Small intestine (tissue), 7 donors: Measurements from ENCODE around the gene OSBPL3. TPM values are rescaled to one million over a fixed set of nuclear protein-coding genes. Genes with fewer than 3 reads are reported as not detected.
A peak's percentile ranks its signal among the peaks of the same experiment; 100 is the strongest.

Experiments
- DNase-seq, 2 donors: peaks; one replicate each; pipeline versions ENCODE4 v3.0.0 to v3.0.0-alpha.2; 2013
- FAIRE-seq: peaks from 2 replicates; lab custom pipeline; 2012; peaks lifted over from hg19 to GRCh38; lab: Jason Lieb, UNC
- H3K27ac ChIP-seq, 3 donors: one replicate each; pipeline ENCODE4 v1.5.1; 2013; ENCODE audit warnings: low read length in 2 of 3, mild to moderate bottlenecking in 2 of 3, control low read depth in 1 of 3, inconsistent platforms in 1 of 3, low read depth in 1 of 3, moderate library complexity in 1 of 3
- H3K27me3 ChIP-seq, 3 donors: one replicate each; pipeline ENCODE4 v1.6.1; 2013; ENCODE audit warnings: low read length in 3 of 3, inconsistent platforms in 1 of 3; ENCODE audit not compliant: control insufficient read depth in 3 of 3, insufficient read depth in 3 of 3
- H3K36me3 ChIP-seq, 3 donors: one replicate each; pipeline ENCODE4 v1.6.1; 2013; ENCODE audit warnings: low read length in 3 of 3, inconsistent platforms in 1 of 3, low read depth in 1 of 3, mild to moderate bottlenecking in 1 of 3, moderate library complexity in 1 of 3; ENCODE audit not compliant: control insufficient read depth in 3 of 3, insufficient read depth in 2 of 3
- H3K4me1 ChIP-seq, 3 donors: one replicate each; pipeline ENCODE4 v1.6.1; 2013; ENCODE audit warnings: low read length in 2 of 3, inconsistent platforms in 1 of 3, low read depth in 1 of 3, mild to moderate bottlenecking in 1 of 3, moderate library complexity in 1 of 3; ENCODE audit not compliant: control insufficient read depth in 3 of 3, insufficient read depth in 2 of 3
- H3K4me3 ChIP-seq, 3 donors: one replicate each; pipeline ENCODE4 v1.5.1; 2013; ENCODE audit warnings: low read length in 3 of 3, control low read depth in 1 of 3, inconsistent platforms in 1 of 3, low read depth in 1 of 3, mild to moderate bottlenecking in 1 of 3, moderate library complexity in 1 of 3
- H3K9me3 ChIP-seq, 2 donors: one replicate each; pipeline ENCODE4 v1.6.1; 2013; ENCODE audit warnings: low read depth in 1 of 2, low read length in 1 of 2; ENCODE audit not compliant: control insufficient read depth in 2 of 2, insufficient read depth in 1 of 2
- WGBS, 3 donors: extraction: QIAGEN DNeasy Blood & Tissue Kit; methylation state at CpG; one replicate each; pipeline ENCODE4 v1.1.7; 2013; 5-methylcytosine and 5-hydroxymethylcytosine counted together
- polyA plus RNA-seq, 4 donors: library from polyadenylated mRNA; stranded (reverse) in 3 of 4; unstranded in 1 of 4; fragments of 200-250 nt in 3 of 4; fragments of 120-200 nt in 1 of 4; gene quantifications; one replicate each; pipeline versions ENCODE4 v1.2.1 to v1.2.3, GENCODE V29; 2013
- donor health status: healthy with polysubstance abuse.
- donor health status: control.
- donor health status: control.
- donor health status: Bipolar disorder and iron deficiency.
- donor health status: healthy.

OSBPL3 gene
- polyA plus RNA-seq, 4 donors: 5.0 to 25.3 (median 14.7) TPM

DNA sequence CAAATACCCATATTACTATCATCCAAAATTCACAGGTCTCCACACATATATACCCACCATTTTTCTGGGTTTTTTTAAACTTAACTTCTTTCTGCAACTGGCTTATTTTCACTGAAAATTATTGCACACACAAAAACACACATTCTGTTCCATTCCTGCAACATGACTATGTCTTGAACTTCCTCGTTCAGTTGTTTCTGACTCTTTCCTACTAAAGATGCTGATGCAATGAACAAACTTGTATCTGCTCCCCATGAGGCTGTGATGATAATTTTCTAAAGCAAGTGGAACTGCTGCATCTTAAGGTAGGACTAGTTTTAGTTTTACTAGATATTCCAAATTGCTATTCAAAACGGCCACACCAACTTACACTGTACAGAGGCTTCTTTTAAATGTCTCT is 77.7 kb downstream of the OSBPL3 start:
- H3K27ac ChIP-seq: no peak overlapping the region
- 68 to 90% (median 82%) methylated on average over 2 of the region's 2 CpGs for WGBS, 3 donors
- FAIRE-seq (no peak), DNase-seq (no peak)
- H3K36me3 ChIP-seq: peaks cover 0 to 4% (median 0%) of the 10 kb centered on the region in 3 donors
- no peaks in the 10 kb centered on the region for H3K27me3 ChIP-seq
- no peak overlapping the region for H3K4me3 ChIP-seq
- no peaks in the 10 kb centered on the region for H3K9me3 ChIP-seq
- H3K4me1 ChIP-seq: peaks cover 6 to 8% (median 6%) of the 10 kb centered on the region in 3 donors

DNA sequence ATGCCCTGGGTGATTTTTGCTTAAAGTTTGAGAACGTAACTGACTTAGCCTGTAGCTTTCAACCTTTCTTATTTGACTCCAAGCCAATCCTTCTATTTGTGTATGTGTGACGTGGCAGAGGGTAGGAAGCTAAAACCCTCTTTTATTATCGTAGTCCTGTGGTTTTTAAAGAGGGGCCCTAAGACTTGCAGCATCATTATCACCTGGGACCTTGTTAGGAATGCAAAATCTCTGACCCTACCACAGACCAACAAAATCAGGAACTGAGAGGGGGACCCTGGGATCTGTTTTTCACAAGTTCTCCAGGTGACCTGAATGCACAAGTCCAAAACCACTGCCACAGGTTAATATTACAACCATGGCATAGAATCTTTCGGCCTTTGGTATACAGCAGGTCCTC is 80.1 kb downstream of the OSBPL3 start:
- DNase-seq (no peak), FAIRE-seq (no peak)
- Histone ChIP-seq H3K27me3 (no peaks in the 10 kb centered on the region), H3K4me1 (no peaks in the 10 kb centered on the region), H3K9me3 (no peaks in the 10 kb centered on the region), H3K4me3 (no peak overlapping the region), H3K36me3 (no peaks in the 10 kb centered on the region), H3K27ac (no peak overlapping the region)
- 83 to 91% (median 83%) methylated on average over 4 of the region's 4 CpGs for WGBS, 3 donors

DNA sequence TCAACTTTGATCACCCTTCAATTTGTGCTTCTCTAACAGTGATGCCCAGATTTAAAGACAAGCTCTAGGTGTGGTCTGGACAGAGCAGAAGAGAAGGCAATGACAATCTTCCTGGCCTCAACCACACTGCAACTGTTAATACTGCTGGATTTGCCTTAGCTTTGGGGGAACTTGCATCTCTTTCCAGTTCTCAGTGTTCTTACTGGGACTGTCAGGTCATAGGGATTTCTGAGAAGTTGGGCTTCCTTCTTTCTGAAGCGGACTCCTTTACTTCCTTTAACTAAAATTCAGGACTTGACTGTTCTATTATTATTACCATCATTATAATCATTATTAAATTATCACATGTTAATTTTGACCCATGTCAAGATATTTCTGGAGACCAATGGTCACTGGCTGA is 80.8 kb downstream of the OSBPL3 start:
- H3K36me3 ChIP-seq: no peaks in the 10 kb centered on the region
- FAIRE-seq: no peak
- no peaks in the 10 kb centered on the region for H3K27me3 ChIP-seq
- WGBS, 3 donors: 78 to 100% (median 88%) methylated on average over 1 of the region's 1 CpG
- DNase-seq: no peak
- H3K4me3 ChIP-seq: no peak overlapping the region
- H3K4me1 ChIP-seq: no peaks in the 10 kb centered on the region
- peak overlapping the region in 1 of 3 donors; percentile 49 for H3K27ac ChIP-seq
- H3K9me3 ChIP-seq: no peaks in the 10 kb centered on the region

DNA sequence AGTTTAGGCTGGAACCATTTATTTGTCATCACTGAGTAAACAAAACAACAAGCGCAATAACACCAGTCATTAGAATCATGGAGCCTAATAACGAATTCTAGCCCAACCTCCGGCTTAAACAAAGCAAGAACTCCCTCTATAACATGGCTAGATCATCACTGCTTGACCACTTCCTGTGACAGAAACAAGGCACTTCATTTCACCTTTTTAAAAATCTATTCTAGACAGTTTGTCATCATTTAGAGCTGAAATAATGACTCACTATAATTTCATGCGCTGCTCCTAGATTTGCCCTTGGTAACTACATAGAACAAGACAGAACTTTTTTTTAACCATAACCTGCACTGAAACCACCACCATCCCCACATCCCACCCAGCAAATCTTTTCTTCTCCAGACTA is 81.3 kb downstream of the OSBPL3 start:
- FAIRE-seq (no peak), DNase-seq (no peak)
- no peak overlapping the region for H3K4me3 ChIP-seq
- H3K27me3 ChIP-seq: no peaks in the 10 kb centered on the region
- H3K36me3 ChIP-seq: no peaks in the 10 kb centered on the region
- H3K9me3 ChIP-seq: no peaks in the 10 kb centered on the region
- H3K4me1 ChIP-seq: no peaks in the 10 kb centered on the region
- H3K27ac ChIP-seq: peak overlapping the region in 1 of 3 donors; percentile 58
- 71 to 89% (median 76%) methylated on average over 4 of the region's 4 CpGs for WGBS, 3 donors

DNA sequence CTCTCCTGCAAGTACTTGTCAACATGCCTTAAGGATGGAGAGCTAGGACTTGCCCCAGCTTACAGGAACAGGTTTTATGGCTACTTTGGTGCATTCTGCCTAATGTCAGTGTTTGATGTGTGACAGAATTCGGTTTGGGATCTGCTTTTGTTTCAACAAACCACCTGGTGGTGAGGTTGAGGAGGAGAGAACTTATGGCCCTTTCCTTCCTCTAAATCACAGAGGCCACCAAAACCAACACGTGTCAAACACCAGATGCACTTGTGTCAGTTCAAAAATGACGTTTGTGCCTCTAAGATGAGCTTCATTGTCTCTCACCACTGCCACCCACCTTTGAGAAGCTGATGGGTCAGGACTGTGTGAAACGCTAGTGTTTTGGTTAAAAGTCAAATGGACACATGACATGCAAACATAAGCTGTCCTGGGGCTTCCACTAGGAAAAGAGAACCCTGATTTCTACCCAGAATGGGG is 83.9 kb downstream of the OSBPL3 start:
- Histone ChIP-seq H3K27me3 (no peaks in the 10 kb centered on the region), H3K27ac (peak overlapping the region in 1 of 3 donors; percentile 32), H3K4me3 (no peak overlapping the region), H3K36me3 (peaks cover 0 to 3% (median 3%) of the 10 kb centered on the region in 3 donors), H3K4me1 (no peaks in the 10 kb centered on the region), H3K9me3 (no peaks in the 10 kb centered on the region)
- WGBS, 3 donors: 34 to 77% (median 69%) methylated on average over 4 of the region's 4 CpGs
- FAIRE-seq (no peak), DNase-seq (no peak)

DNA sequence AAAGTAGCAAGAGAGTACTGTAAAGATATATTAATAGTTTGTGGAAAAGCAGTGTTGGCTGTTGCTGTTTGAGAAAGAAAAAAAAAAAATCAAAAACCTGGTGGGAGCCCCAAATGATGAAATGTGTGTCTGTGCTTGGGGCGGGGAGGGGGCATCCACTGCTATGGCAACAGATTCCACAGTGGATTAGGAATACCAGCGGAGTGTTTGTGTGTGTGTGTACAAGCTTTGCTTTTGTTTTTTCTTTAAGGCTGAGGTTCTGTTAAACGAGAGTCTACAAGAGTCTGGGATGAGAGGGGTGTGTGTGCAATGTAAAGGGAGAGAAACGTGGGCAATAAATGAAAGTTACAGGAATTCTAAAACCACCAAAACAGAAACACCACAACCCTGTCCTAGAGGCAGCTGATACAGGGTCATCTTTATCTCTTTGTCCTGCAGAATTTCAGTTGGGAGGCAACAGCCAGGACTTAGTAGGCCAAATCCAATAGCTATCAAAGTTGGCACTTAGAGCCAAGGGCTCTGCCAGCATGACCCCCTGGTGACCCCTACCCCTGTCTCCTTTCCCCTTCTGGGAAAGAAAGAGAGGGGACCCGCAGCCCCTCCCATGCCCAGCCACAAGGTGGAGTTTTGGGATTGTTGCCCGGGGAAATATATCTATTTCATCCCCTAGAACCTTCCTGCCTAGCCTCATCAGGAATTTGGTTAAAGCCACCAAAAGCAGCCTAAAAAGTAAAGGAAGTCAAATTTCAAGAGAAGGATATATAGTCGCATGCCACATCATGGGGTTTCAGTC is 85.4 kb downstream of the OSBPL3 start:
- Histone ChIP-seq H3K4me3 (no peak overlapping the region), H3K27ac (no peak overlapping the region), H3K27me3 (no peaks in the 10 kb centered on the region), H3K4me1 (no peaks in the 10 kb centered on the region), H3K36me3 (peaks cover 0 to 8% (median 3%) of the 10 kb centered on the region in 3 donors), H3K9me3 (no peaks in the 10 kb centered on the region)
- FAIRE-seq: no peak
- WGBS, 3 donors: 77 to 78% (median 77%) methylated on average over 7 of the region's 7 CpGs
- DNase-seq: no peak

DNA sequence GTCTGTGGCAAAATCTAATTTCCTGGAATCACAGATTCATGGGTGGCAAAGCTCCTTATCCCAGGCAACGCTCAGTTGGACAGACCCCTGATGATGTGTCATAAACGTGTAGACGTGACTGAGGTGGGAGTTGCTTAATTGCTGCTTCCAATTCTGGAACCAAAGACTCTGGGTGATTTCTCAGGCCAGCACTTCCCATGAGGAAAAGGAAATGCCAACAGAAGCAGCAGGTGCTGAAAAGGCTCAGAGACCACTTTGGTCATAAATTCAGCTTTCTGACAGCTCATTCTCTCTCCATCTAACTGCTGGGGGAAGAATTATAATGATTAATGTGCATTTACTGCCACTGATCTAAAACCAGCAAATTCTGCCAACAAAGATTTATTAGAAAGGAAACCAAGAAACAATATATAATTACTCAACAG is 88.7 kb downstream of the OSBPL3 start:
- Histone ChIP-seq H3K4me1 (no peaks in the 10 kb centered on the region), H3K9me3 (no peaks in the 10 kb centered on the region), H3K36me3 (peaks cover 0 to 9% (median 3%) of the 10 kb centered on the region in 3 donors), H3K27ac (no peak overlapping the region), H3K4me3 (no peak overlapping the region), H3K27me3 (no peaks in the 10 kb centered on the region)
- FAIRE-seq (no peak), DNase-seq (no peak)
- 72 to 93% (median 93%) methylated on average over 3 of the region's 3 CpGs for WGBS, 3 donors

DNA sequence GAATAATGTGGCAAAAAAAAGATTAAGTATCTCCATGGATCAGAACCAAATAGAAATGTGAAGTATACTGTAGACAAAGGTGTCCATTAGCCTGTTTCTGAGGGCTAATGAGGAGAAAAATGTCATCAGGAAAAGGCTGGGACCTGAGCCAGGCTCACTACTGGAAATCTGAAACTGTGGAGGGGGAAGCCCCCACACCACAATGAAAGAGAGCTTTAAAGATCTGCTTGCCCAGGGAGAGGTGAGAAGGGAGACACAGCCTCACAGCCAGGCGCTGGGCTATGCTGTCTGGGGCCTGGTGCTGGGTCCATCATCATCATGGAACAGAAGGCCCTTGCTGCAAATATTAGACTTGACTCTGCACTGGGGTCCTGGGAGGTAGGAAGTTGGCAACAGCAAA is 90.4 kb downstream of the OSBPL3 start:
- no peak for DNase-seq
- Histone ChIP-seq H3K4me3 (no peak overlapping the region), H3K36me3 (peaks cover 0 to 14% (median 3%) of the 10 kb centered on the region in 3 donors), H3K27ac (no peak overlapping the region), H3K27me3 (no peaks in the 10 kb centered on the region), H3K9me3 (no peaks in the 10 kb centered on the region), H3K4me1 (no peaks in the 10 kb centered on the region)
- no peak for FAIRE-seq
- 89 to 92% (median 92%) methylated on average over 1 of the region's 1 CpG for WGBS, 3 donors
